A673 (cell line): Measurements from ENCODE around the gene SCRN2.

Experiments
- CTCF ChIP-seq: fragments of 300-800, 200-600 bp; sonication (generic); conservative IDR thresholded peaks from 2 replicates; pipeline ENCODE4 v1.5.1; 2017; ENCODE audit warnings: low read depth, mild to moderate bottlenecking, antibody characterized with exemption, low read length, moderate library complexity, mixed read lengths
- EZH2 ChIP-seq: fragments of 200-600 bp; sonication (generic); IDR thresholded peaks from 2 replicates; pipeline ENCODE4 v1.6.1; 2017; ENCODE audit warnings: borderline replicate concordance, low read depth, mild to moderate bottlenecking, mixed read lengths, antibody characterized with exemption, low read length; ENCODE audit not compliant: poor library complexity, severe bottlenecking

GRCh38 chr17:47875011-47875985, 34.2 kb upstream of the SCRN2 start:
- TF ChIP-seq CTCF (no peak), EZH2 (no peak)
